ENCODE measurements around the gene R3HDM4. TPM values are rescaled to one million over a fixed set of nuclear protein-coding genes. Genes with fewer than 3 reads are reported as not detected.

Gene R3HDM4
- total and polyA plus RNA-seq, 9 of the 15 experiments (the other 6 are each of a cell fraction or from before 2014, with no cell fraction given), result 3.2 to 154 (median 59.0) TPM

DNA sequence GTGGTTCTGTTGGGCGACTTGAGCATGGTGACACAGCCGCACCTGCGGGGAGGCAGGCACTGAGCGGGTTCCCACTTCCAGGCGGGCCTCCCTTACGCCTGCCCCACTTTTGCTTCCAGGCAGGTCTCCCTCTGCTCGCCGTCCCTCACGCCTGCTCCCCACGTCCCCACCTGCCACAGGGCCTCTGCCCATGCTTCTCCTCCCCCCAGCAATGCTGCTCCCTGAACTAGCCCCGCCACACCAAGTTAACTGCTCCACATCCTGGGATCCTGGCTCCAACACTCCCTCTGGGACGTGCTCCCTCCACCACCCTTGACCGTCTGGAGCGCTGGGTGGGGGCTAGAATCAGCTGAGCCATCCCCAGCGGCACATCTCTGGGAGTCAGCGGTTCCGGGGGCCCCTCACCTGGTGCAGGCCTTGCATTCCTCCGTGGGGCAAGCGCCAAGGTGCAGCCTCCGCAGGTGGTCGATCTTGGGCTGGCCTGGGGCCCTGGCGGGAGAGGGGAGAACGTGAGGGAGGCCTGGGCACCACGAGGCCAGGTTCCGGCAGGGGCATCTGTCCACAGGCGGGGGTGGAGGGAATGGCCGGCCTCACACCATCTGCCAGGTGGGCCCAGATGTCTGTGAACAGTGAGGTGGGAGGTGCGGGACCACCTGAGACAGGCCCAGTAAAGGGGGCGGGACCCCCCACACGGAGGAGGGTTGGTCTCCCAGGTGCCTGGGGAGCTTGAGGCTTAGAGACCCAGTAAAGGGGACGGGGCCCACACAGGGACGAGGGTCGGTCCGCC lies 44.4 kb downstream of the R3HDM4 start (continued):
- TF ChIP-seq PCBP1 (IDR thresholded peaks at IDR 0.05; ENCODE audit: low read depth, low read length, poor library complexity, severe bottlenecking), result peak; percentile 41
- peak; percentile 87 for TF ChIP-seq RBM22 (IDR thresholded peaks at IDR 0.05; ENCODE audit: low read depth, low read length, poor library complexity, severe bottlenecking)
- 0 out of 2 replicates have a peak, but pooled peaks have one; percentile 39 for TF ChIP-seq PTBP1 (IDR thresholded peaks at IDR 0.05; ENCODE audit: low read depth, low read length)
- TF ChIP-seq CREB3 (tag; conservative IDR thresholded peaks at IDR 0.05; ENCODE audit: low read depth), result no peak
- peak; percentile 19 for TF ChIP-seq CCNT2 (IDR thresholded peaks at IDR 0.05; ENCODE audit: borderline replicate concordance, extremely low read depth, insufficient read length, low read depth, low read length)
- 0 out of 4 replicates have a peak, but pooled peaks of 1 of the 2 experiments have one; percentile 20 for TF ChIP-seq FOXA3 (CRISPR knock-in tag; conservative IDR thresholded peaks at IDR 0.05 in 1 of 2, IDR thresholded peaks at IDR 0.05 in 1 of 2)
- peak; percentile 68 for TF ChIP-seq RBFOX2 (IDR thresholded peaks at IDR 0.05; ENCODE audit: low read depth, low read length)
- no peak for TF ChIP-seq RBM17 (IDR thresholded peaks at IDR 0.05; ENCODE audit: borderline replicate concordance, low read depth, low read length)
- peak; percentile 70 for TF ChIP-seq POLR2G (IDR thresholded peaks at IDR 0.05; ENCODE audit: low read depth, low read length)
- TF ChIP-seq PBX2 (CRISPR knock-in tag; IDR thresholded peaks at IDR 0.05; ENCODE audit: low read depth), result no peak
- no peak for TF ChIP-seq PBX2 (tag; conservative IDR thresholded peaks at IDR 0.05; ENCODE audit: low read depth)
- no peak for TF ChIP-seq XRCC5 (IDR thresholded peaks at IDR 0.05; ENCODE audit: low read depth, low read length)
- TF ChIP-seq NCOR1 (IDR thresholded peaks at IDR 0.05), result no peak

Measured in K562 (cell line).